HL-60/S4 (cell line): ENCODE results near the gene MAPK11.

ENCODE experiments used
- in situ Hi-C: fragments of 300-500 bp; cut with MboI; formaldehyde crosslinking; loops from 2 replicates; pipeline ENCODE4 v1.14.3; 2022; ENCODE audit warnings: low sequenced_read_pairs

The MAPK11 gene

DNA sequence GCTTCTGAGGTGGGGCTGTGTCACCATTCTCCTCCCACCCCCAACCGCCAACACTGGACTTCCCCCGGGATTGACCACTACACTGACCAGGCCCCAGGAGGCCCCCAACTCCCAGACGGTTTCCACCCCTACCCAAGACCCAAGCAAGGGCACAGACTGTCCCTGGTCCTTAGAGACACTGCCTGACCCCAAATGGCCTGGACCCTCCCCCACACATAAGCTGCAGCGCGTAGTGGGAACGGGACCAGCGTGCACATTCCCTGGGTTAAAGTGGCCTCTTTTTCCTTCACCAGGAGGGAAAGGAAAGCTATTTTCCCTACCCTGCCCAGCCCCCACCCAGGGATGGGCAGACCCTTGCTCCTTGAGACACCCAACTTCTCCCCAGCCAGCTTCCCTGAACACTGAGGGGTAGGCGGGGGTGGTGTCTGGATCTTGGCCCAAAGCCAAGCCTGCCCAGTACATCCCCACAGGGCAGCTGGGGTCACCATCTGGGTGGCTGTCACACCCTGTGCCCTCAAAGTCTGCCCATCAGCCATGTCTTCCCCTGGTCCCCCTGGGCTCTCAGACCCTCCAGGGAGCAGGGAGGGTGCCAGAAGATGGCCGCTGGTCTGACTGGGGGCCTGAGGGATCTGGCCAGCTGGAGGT, 7.1 kb downstream of the MAPK11 start:
- in situ Hi-C loops, result loop anchor here (10.0 kb wide), 1 partner anchor 232 kb away; no protein-coding TSS in a partner anchor

DNA sequence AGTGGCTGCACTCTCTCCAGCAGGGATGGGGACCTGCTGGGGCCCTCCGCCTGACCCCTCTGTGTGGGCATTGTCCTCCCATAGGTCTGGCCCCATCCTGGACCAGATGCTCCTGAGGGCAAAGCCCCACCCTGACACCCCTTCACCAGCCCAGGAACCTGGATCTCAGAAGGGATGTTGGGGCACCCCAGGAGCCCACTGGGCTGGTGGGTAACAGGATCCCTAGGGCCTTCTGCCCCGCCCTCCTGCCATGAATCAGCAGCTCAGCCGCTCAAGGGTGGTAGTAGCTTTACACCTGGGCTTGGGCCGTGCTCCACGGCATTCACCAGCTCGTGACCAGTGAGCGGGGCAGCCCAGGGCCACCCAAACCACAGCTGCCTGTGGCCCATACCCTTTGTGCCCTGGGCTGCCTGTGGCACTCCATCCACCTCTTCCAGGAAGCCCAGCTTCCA, 7.7 kb downstream of the MAPK11 start:
- in situ Hi-C loops, result loop anchor here (10.0 kb wide), 1 partner anchor 232 kb away; no protein-coding TSS in a partner anchor

DNA sequence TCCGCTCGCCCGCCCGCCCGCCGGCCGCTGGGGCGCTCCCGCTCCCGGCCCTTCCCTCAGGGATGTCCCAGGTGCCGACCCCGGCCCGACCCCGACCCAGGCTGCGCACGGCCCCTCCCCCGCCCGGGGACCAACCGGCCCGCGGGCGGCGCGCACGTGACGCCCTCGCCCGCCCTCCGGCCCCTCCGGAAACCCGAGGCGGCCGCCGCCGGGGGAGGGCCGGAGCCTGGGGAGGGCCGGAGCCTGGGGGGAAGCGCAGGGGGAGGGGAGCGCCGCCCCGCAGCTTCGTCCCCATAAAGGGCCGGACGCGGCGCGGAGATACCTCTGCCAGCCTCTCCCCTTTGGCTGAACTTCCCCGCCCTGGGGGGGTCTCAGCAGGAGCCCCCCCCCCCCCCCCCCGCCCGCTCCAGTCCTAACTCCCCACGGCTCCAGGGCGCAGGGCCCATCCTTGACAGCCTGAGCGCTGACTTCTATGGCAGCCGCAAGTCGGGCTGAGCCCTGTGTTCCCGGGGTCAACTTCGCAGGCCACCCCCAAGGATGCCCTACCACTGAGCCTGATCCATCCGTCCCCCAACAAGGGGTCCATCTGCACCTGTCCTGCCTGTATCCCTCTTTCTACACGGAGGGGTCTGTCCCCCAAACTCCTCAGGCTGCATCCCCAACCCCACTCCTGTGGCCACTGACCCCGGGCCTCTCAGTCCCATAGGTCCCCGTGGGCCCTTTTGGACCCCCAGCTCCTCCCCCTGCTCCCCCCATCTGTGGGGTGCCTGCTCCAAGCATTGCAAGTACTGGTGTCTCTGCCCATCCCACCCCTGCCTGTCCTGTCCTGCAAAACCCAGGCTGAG, 8.3 kb downstream of the MAPK11 start, which contains the start of gene MAPK12:
TSS of gene MAPK12 (minus strand) at position 69 of the 845 bp plus-strand sequence. CDS start 174 bp downstream, outside the sequence.
- in situ Hi-C loops, result loop anchor here (10.0 kb wide), 1 partner anchor 233 kb away; no protein-coding TSS in a partner anchor

DNA sequence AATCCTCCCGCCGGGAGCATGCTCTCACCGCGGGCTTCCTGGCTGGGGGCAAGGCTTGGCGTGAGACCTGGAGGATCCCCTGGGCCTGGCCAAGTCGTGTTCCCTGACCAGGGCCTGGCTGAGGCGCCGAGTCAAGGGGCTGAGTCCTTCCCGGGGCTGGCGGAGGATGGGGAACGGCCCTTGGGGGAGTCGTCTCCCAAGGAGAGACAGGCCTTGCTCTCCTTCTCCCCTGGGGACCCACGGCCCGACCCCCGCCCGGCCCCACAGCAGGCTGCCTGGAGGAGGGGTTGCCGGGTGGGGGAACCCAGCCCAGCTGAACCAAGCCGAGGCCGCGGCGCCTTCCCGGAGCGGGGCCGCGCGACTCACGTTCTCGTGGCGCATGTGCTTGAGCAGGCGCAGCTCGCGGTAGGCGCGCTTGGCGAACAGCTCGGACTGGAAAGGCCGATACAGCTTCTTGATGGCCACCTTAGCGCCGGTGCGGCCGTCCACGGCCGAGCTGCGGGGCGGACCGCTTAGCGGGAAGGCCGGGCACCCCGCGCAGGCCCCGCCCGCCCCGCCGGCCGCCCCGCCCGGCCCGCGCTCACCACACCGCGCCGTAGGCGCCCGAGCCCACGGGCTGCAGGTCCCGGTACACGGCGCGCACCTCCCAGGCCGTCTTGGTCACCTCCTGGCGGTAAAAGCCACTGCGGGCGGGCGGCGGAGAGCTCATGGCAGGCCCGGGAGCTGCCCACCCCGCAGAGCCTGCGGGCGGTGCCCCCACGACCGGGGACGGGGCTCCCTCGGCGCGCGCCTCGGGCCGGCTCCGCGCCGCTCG, 9.2 kb downstream of the MAPK11 start:
- in situ Hi-C loops, result loop anchor here (10.0 kb wide), 1 partner anchor 234 kb away; no protein-coding TSS in a partner anchor

DNA sequence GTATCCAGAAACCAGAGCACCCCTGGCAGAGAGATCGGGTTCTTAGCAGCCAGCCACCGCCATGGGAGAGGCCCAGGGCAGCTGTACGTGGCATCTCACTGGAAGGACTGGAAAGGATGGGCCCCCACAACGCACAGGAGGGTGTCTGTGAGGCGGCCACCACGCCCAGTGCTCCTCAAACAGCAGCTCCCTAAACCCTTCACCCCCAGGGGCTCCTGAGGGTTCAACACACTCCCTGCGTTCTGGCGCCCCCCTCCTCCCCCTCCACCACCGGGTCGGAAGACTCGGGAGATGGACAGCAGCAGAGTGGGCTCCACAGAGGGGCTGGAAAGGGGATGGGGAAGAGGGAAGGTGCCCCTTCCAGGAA, 9.8 kb downstream of the MAPK11 start:
- in situ Hi-C loops, result loop anchor here (10.0 kb wide), 1 partner anchor 234 kb away; no protein-coding TSS in a partner anchor

DNA sequence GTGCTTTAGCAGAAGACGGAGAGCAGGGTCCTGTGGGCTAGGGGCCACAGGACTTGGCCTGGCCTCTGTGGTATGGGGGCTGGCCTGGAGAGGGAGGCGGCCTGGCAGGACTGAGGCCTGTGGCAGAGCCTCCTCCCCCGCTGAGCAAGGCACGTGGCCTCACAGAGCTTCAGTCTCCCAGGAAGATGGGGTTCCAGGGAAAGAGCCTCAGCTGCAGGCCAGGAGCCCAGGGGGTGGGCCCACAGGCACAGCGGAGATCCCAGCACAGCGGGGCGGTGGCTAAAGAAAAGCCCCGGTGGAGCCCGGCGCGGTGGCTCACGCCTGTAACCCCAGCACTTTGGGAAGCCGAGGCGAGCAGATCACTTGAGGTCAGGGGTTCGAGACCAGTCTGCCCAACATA, 10.9 kb downstream of the MAPK11 start:
- in situ Hi-C loops, result no loop called here

DNA sequence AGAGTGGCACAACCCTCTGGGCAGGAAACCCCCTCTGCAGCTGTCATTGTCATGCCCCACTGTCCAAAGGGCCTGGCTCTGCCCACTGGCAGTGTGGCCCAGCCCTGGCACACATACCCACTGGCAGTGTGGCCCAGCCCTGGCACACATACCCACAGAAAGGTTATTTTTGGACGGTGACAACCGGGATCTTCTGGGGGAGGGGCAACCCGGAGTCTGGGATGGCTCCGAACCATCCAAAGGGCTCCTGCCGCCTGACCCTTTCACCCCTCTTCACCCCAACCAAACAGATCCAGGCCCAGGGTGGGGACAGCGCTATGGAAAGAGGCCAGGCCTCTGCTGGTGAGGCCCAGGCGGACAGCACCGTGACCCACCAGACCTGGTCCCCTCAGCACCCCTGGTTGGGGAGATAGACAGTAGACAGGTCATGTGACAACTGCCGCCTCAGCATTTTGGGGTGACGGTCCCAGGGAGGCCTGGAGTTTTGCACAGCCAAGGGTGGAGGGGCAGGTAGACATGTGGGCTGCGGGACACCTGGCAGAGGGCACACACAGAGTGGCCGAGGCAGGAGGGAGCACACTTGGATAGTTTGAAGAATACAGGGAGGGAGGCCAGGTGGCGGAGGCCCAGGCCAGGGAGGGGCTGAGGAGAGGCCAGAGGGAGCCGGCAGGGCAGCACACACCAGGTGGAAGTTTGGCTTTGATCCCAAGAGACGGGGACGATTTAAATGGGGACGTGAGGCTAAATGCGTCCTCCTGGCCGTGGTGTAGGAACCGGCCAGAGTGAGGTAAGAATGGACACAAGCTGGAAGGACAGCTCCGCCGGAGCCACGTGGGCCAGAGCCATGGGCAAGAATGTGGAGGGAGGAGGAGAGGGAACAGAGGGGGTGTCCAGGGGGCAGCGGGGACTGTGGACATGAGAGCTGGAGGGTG, 11.6 kb downstream of the MAPK11 start:
- in situ Hi-C loops, result no loop called here

DNA sequence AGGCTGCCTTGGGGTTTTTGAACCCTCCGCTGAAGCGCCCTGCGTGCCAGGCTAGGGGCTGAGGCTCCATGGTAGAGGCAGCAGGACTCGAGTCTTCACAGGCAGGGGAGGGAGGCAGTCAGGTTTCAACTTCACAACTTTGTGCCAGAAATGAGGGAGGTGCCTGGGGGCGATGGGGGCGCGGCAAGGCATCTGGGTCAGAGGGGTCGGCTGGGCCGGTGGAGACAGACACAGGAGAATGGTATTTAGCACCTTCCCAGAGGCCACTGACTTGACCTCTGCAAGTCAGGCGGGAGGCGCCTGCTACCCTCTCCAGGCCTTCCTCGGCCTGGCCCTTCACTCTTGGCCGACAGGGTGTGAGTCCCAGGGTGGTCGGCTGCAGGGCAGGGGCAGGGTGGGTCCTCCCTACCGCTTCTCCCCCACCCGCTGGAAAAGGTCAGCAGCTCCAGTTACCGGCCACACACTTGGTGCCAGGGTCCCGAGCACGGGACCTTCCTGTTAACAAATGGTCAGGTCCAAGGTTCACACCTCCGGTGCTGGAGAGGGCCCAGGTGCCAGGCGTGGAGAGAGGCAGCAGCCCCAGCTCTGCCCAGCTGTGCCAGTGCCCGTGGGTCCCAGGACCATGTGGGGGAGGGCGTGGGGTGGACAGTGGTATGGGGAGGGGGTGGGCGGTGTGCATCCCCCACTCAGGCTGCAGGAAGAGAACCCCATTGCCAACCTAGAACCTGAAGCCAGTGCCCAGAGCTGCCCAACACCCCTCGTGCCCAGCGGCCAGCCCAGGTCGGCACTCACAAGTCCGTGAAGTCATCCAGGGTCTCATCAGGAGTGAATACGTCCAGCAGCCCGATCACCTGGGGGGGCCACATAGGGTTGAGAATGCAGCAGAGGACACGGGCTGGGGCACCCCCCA, 12.5 kb downstream of the MAPK11 start:
- in situ Hi-C loops, result no loop called here

DNA sequence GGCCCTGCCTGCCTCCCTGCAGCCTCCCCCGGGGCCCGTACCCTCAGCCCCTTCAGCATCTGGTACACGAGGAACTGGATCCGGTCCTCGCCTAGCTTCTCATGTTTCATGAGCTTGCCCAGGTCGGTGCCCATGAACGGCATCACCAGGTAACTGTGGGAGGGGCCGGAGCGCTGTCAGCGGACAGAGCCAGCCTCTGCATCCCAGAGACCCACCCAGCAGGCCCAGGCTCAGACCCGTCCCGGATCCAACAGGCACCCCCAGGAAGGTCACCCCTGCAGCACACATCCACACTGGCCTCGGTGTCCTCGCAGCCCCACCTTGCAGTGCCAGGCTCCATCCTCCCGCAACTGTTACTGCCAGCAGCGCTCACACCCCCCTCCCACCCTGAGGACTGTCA, 13.1 kb downstream of the MAPK11 start:
- in situ Hi-C loops, result no loop called here

DNA sequence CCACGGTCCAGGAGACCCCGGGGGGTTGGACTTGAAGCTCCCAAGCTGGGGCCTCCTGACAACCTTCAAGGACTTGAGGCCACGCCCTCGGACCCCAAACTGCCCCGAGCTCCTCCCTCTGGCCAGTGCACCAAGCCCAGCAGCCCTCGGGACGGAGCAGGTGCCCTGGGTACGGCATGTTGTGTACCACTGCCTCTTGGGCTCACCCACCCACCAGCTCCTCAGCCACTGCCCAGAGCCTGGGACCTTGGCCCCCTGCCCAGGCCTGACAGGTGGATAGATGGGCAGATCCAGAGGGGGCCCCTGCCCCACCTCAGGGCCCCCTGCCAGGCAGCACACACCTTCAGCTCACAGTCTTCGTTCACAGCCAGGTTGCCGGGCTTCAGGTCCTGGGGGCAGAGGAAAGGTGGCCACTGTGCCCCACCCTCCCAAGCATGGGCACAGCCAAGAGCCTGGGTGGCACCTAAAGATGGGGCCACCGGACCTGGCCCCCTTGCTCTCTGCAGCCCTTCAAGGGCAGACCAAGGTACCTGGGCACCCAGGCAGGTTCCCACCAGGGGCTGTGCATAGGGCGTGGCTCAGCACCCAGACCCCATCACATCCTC, 13.8 kb downstream of the MAPK11 start:
- in situ Hi-C loops, result no loop called here

DNA sequence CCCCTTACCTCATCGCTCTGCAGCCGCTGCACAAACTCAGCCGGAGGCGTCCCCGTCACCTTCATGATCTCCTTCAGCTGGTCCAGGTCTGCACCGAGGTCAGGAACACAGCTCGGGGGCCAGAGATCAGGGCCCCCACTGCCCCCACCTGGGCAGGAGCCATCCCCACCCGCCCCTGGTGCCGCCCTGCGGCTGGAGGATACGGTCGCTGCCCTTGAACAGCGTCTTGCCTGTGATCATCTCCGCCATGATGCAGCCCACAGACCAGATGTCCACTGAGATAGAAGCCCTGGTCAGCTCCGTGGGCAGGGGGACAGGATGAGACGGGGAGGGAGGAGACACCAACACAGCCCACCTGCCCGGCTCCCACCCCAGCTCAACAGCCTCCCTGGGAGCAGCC, 14.6 kb downstream of the MAPK11 start:
- in situ Hi-C loops, result no loop called here

DNA sequence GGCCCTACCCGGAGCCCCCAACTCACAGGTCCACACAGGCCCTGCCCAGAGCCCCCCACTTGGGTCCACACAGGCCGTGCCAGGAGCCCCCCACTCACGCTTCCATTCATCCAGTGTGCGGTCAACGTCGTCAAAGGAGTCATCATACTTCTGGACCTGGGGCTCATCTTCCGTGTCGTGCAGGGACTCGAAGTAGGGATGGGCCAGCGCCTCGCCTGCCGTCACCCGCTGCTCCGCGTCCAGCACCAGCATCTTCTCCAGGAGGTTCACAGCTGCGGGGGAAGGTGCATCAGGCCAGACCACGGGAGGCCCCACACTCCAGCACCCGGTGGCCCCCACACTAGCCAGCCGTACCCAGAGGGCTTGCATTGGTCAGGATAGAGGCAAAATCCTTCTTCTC, 15.1 kb downstream of the MAPK11 start:
- in situ Hi-C loops, result no loop called here

DNA sequence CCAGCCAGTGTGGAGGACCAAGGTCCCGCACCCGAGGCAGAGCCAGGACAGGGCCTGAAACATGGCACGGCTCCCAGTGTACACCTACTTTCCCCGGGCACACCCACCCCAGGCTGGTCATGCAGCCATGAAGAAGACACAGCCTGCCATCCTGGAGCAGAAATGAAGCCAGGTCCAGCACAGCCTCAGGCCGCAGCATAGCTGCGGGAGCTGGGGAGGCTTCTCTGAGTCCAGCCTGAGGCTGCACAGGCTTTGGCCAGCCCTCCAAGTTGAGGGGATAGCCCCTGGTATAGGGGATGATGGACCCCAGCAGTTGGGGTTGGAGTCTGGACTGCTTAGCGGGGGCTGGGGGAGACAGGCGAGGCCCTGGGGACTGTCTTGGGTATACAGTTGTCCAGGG, 16.2 kb downstream of the MAPK11 start:
- in situ Hi-C loops, result no loop called here

DNA sequence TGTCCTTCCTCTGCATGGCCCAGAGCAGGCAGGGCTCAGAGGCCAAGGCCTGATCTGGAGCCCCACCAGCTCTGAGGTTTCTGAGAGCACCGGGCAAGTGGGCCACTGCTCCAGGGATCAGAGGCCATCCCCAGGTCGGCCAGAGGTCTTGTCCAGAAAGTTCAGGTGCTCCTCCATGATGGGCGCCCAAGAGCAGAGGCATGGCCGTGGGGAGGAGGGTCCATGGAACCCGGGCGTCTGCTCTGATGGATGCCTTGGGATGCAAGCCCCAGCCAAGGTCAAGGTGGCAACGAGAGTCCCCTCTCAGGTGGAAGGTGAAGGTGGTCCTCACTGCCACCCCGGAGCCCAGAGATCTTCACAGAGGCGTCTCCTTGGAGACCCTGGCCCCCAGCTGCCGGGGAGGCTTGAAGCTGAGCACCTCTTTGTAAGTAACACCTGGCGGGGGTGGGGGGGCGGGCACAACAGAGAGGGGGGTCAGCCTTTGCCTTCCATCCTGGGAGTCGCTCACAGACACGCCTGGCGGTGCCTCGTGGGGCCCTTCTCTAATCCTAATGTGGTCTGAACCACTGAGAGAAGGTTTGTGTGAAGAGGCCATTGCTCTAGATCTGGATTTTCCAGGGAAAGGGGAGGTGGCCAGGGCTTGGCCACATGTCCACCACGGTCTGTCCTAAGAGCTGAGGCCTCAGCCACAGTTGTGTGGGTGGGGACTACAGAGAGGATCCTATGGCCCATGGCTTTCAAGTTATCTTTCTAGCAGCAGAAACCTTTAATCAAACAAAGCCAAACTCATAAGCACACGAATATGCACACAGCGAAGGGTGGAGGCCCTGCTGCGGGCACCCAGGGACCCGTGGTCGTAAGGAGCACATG, 16.9 kb downstream of the MAPK11 start:
- in situ Hi-C loops, result no loop called here

DNA sequence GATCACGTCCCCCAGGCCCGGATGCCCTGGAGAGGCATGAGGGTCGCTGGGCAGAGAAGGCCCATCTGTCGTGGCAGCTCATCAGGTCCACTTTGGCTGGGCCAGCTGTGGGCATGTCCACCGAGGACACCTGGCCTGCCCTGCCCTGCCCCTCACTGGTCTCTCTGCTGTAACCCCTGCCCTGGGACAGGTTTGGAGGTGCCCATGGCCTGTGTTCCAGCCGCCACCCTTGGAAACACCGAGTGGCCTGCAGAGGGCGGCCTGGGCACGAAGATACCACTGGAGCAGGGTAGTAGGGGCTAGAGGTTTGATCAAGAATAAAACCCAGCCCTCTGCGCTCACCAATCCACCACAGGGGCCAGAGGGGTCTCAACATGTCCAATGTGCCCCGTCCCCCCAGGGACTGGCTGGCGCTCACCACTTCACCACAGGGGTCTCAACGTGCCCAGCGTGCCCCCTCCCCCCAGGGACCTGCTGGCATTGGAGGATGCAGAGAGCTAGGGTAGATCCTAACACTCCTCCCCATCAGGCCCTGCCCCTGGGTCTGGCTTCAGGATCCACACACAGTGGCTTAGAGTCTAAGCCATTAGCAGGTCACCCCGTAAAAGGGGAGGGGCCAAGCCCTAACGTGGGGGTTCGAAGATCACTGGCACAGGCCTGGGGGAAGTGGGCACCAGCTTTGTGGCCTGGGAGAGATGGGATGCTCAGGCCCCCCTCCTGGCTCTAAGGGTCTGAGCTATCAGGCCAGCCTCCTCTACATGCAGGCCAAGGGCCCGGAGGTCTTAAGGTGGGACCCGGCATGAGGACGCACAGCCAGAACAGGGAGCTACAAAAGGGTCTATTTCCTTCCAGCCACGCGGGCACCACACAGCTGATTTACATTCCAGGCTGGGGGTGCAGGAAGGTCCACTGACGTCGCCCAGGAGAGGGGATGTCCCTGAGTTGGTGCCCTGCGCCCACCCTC, 17.8 kb downstream of the MAPK11 start:
- in situ Hi-C loops, result no loop called here

DNA sequence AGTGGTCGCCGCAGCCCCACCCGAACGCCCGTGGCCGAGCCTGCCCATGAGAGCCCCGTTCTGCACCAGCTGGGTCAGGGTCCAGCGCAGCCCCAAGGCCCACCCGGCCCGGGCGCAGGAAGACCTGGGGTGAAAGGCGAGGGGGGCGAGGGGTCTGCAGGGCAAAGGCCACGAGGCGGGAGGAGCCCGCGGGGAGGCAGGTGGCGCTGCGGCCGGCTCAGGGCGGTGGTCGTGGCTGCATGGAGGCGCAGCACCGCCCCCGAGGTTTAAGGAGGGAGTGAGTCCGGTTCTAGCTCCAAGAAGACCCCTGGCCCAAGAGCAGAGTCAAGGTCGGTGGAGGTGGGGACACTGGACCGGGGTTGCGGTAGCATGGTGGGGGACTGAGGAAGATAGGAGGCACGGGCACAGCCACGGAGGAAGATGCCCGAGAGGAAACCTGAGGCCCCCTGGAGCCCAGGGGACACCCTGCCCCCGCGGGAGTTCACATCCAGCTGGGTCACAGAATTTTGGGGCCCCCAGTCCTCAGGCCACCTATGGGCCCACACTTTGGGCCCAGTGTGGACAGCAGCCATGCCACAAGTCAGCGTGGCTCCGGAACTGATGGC, 18.6 kb downstream of the MAPK11 start:
- in situ Hi-C loops, result no loop called here
